Kidney glomerular epithelial cell (primary cell): Measurements from ENCODE around the gene HTATSF1.

Source experiments
- DNase-seq: peaks from one replicate; lab custom pipeline; 2025; lab: John Stamatoyannopoulos, UW

The HTATSF1 gene, protein sequence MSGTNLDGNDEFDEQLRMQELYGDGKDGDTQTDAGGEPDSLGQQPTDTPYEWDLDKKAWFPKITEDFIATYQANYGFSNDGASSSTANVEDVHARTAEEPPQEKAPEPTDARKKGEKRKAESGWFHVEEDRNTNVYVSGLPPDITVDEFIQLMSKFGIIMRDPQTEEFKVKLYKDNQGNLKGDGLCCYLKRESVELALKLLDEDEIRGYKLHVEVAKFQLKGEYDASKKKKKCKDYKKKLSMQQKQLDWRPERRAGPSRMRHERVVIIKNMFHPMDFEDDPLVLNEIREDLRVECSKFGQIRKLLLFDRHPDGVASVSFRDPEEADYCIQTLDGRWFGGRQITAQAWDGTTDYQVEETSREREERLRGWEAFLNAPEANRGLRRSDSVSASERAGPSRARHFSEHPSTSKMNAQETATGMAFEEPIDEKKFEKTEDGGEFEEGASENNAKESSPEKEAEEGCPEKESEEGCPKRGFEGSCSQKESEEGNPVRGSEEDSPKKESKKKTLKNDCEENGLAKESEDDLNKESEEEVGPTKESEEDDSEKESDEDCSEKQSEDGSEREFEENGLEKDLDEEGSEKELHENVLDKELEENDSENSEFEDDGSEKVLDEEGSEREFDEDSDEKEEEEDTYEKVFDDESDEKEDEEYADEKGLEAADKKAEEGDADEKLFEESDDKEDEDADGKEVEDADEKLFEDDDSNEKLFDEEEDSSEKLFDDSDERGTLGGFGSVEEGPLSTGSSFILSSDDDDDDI

GRCh38 chrX:136497556-136498052, at the start of gene HTATSF1:
Gene HTATSF1, plus strand, starts transcription at chrX:136497592. Its CDS starts 93 bp downstream, at chrX:136497685.
- peak; percentile 45 for DNase-seq

GRCh38 chrX:136447968-136448367, 49.4 kb upstream of the HTATSF1 start:
- DNase-seq: no peak

GRCh38 chrX:136450050-136450830, 47.2 kb upstream of the HTATSF1 start:
- no peak for DNase-seq

- DNase-seq: no peak
These were observed 44.8 kb upstream of the HTATSF1 start for GRCh38 chrX:136452614-136453013.

DNA sequence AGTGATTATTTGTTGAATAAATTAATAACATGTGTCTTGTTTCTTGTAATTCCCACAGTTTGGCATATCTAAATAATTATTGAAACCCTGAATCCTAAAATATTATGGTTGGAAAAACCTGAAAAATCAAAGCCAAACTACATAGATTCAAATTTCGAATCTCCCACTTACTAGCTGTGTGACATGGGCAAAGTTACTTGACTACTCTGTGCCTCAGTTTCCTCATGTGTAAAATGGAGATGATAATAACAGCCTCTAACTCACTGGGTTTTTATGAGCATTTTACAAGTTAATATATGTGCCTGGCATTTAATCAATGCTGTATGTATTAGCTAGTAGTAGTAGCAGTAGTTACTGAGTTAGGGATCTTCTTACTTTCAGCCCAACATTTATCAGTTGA, 44.3 kb upstream of the HTATSF1 start:
- no peak for DNase-seq

DNA sequence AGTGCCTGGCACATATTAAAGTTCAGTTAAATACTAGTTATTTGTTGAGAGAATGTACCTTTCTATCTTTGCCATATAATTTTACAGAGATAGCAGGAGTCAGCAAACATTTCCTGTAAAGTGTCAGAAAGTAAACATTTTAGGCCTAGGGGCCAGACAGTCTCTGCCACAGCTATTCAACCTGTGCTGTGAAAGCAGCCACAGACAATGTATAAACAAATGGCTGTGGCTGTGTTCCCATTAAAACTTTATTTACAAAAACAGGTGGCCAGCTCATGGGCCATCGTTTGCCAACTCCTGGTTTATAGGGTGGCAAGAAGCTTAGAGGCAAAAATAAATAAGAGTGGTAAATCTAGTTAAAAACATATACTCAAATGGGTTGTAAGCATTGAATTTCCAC, 43.6 kb upstream of the HTATSF1 start:
- no peak for DNase-seq

GRCh38 chrX:136456133-136456532, 41.3 kb upstream of the HTATSF1 start:
- no peak for DNase-seq

DNA sequence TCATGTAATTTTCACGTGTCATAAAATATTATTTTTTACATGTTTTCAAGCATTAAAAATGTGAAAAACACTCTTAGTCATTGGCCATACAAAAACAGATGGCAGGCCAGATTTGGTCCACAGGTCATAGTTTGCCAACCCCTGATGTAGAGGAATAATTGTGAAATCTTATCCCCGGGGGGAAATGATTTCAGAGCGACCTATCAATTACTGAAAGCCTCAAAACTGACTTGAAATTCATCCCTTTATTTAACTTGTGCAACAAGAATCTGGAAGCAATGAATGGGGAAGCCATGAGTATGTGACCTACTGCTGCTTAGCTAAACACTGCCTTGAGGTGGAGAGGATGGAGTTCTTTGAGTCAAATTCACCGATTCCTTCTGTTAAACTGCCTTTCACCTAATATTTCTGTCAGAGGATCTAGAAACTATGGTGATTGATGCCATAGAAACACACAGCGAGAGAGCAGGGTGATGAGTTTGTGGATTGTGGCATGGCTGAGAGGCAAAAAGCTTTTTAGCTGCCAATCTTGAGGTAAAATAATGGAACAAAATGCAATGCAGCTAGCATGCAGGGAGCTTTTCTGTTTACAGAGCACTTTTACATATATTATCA, 40.0 kb upstream of the HTATSF1 start:
- DNase-seq: no peak

DNA sequence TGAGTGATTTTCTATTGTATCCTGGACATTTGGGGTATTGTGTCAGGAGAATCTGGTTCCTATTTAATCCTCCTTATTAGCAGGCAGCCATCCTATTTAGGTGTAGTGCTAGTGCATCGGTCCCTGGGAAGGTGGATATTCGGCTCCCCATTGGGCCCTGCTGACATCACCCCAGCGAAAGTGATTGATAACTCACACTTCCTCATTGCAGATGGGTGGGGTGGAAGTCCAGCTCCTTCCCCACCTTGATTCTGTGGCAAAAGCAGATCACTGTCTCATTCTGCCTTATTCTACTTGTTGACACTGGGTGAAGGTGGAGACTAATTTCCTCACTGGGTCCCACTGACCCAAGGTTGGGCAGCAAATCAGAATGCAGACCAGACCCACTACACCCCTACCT, 32.8 kb upstream of the HTATSF1 start:
- no peak for DNase-seq

GRCh38 chrX:136467303-136467702, 30.1 kb upstream of the HTATSF1 start:
- DNase-seq: no peak

- no peak for DNase-seq
These were observed 28.8 kb upstream of the HTATSF1 start for GRCh38 chrX:136468391-136469103.

- DNase-seq: no peak
These were observed 23.7 kb upstream of the HTATSF1 start for GRCh38 chrX:136473663-136474062.

GRCh38 chrX:136475236-136475635, 22.2 kb upstream of the HTATSF1 start:
- no peak for DNase-seq

- no peak for DNase-seq
These were observed 20.9 kb upstream of the HTATSF1 start for GRCh38 chrX:136476501-136476900.

- DNase-seq: no peak
These were observed 20.4 kb upstream of the HTATSF1 start for GRCh38 chrX:136477026-136477425.

- no peak for DNase-seq
These were observed 17.0 kb upstream of the HTATSF1 start for GRCh38 chrX:136480383-136480782.

GRCh38 chrX:136487647-136488046, 9.7 kb upstream of the HTATSF1 start, which contains the start of gene BRS3:
Gene BRS3, plus strand, starts transcription at chrX:136487947. Its CDS starts 168 bp downstream, at chrX:136488115.
- no peak for DNase-seq

DNA sequence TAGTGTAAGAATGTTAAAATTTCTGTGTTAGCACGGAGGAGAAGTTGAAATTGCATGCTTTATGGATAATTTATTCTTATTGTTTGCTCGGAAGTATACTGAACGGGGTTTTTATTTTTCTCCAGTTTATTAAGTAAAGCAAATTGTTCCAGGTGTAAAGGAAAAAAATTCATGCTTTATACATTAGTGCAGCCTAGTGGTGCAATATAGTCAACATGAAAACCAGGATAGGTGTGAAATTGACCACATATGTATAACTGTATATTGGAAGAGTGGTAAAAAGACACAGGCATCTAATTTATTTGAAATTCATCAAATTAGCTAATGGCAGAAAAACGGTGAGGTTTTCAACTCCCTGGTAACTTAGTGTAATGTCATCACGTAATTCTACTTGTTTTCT, 8.7 kb upstream of the HTATSF1 start:
- no peak for DNase-seq

- no peak for DNase-seq
These were observed 5.6 kb upstream of the HTATSF1 start for GRCh38 chrX:136491832-136492231.

GRCh38 chrX:136493011-136493410, 4.4 kb upstream of the HTATSF1 start:
- DNase-seq: no peak

DNA sequence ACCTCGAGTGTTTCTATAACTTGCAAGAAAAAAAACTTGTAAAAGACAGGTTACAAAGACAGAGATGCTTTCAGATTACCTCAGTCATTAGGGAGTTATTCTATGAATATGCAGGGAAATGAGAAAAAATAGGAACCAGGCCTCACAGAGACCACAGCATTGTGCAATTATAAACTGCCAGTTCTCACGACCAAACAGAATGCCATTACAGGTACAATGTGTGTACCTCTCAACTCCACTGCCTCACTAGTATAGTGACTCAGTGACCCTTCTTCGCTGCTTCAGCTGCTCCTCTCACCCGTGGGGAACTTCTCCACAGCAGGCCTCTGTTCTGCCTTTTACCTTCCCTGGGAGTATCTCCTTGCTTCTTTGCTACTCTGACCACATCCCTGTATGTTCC, 2.3 kb upstream of the HTATSF1 start:
- DNase-seq: no peak
